Fibroblast of the aortic adventitia (primary cell): ENCODE measurements around the gene CEP112. TPM values are rescaled to one million over a fixed set of nuclear protein-coding genes. Genes with fewer than 3 reads are reported as not detected.
A peak's percentile ranks its signal among the peaks of the same experiment; 100 is the strongest.
"Not testable (repeated sequence)": the region's sequence is repeated elsewhere in the genome, so short reads cannot be mapped to it uniquely, and the experiment has no call there.

Experiments
- DNase-seq: peaks from one replicate; pipeline ENCODE4 v3.0.0-alpha.2; 2010; ENCODE audit warnings: low read depth
- H3K4me3 ChIP-seq: 2 replicates; pipeline ENCODE4 v1.5.1; 2011; ENCODE audit warnings: low read depth, mild to moderate bottlenecking, control low read depth, low read length, moderate library complexity
- CTCF ChIP-seq: IDR thresholded peaks from 2 replicates; pipeline ENCODE4 v1.5.1; 2011; ENCODE audit warnings: mild to moderate bottlenecking, low read length, control low read depth, inconsistent platforms; ENCODE audit not compliant: insufficient read depth
- total RNA-seq: library from RNA; depleted of rRNA; stranded (reverse); fragments of >200 nt; gene quantifications from 2 replicates; pipeline ENCODE4 v1.2.3, GENCODE V29; 2012; ENCODE audit warnings: low replicate concordance

Gene CEP112
- total RNA-seq, 1 donor: 7.2 TPM

- no peak for DNase-seq
- no peak for TF ChIP-seq CTCF
- H3K4me3 ChIP-seq: no peak overlapping the region
Measured at GRCh38 chr17:65790241-65790640, 401.7 kb downstream of the CEP112 start.

DNA sequence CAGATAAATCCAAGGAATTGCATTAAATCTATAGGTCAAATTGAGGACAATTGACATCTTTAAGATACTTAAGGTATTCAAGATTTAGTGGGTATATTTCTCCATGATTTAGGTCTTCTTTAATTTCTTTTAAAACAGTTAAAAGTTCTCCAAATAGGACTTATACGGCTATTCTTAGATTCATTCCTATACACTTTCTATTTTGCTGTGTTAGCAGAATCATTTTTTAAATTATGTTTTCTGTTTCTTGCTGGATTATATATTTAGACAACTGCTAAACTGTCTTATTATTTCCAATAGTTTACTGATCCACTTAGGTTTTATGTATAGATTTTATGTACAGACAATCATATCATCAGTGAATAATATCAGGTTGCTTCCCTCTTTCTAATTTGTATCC is 404.4 kb downstream of the CEP112 start:
- TF ChIP-seq CTCF: no peak
- no peak for DNase-seq
- no peak overlapping the region for H3K4me3 ChIP-seq

DNA sequence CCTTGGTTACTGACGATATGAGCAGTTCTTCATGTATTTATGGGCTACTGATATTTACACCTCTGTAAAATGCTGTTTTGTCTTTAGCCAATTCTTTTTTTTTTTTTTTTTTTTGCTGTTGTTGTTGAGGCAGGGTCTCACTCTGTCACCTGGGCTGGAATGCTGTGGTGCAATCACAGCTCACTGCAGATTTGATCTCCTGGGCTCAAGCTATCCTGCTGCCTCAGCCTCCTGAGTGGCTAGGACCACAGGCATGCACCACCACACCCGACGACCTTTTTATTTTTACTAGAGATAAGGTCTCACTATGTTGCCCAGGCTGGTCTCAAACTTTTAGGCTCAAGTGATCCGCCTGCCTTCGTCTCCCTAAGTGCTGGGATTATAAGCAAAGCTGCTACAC is 405.5 kb downstream of the CEP112 start:
- no peak for DNase-seq
- no peak for TF ChIP-seq CTCF
- H3K4me3 ChIP-seq: no peak overlapping the region

- no peak overlapping the region for H3K4me3 ChIP-seq
- no peak for TF ChIP-seq CTCF
- DNase-seq: peak; percentile 98
Measured at GRCh38 chr17:65785109-65785508, 406.8 kb downstream of the CEP112 start.

DNA sequence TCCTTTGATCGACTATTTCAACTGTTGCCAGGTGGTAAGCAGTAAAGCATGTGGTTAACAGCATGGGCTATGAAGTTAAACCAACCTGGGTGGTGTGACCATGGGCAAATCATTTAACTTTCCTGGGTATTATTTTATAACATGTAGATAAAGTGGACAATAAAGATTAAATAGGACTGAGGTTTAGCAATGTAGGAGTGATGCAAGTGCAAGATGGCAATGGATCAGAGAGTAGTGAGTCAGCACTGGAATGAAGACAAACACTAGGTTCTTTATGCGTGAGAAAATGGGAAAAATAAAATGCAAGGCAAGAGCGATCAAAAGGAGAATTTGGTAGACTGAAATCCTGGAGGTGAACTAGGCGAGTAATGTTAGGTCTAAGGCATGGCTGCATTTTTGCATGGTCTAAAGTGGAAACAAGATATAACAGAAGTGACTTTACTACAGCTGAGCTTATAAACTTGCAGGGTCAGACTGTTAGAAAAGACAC is 408.0 kb downstream of the CEP112 start:
- no peak for TF ChIP-seq CTCF
- no peak overlapping the region for H3K4me3 ChIP-seq
- peak; percentile 97 for DNase-seq

DNA sequence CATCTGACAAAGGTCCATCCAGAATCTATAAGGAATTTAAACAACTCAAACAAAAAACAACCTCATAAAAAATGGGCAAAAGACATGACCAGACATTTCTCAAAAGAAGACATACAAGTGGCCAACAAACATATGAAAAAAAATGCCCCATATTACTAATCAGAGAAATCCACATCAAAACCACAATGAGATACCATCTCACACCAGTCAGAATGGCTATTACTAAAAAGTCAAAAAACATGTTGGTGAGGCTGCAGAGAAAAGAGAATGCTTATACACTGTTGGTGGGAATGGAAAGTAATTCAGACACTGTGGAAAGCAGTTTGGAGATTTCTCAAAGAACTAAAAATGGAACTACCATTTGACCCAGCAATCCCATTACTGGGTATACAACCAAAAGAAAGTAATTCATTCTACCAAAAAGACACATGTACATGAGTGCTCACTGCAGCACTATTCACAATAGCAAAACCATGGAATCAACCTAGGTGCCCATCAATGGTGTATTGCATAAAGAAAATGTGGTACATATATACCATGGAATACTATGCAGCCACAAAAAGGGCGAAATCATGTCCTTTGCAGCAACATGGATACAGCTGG is 409.7 kb downstream of the CEP112 start:
- not testable (repeated sequence) for H3K4me3 ChIP-seq, DNase-seq

DNA sequence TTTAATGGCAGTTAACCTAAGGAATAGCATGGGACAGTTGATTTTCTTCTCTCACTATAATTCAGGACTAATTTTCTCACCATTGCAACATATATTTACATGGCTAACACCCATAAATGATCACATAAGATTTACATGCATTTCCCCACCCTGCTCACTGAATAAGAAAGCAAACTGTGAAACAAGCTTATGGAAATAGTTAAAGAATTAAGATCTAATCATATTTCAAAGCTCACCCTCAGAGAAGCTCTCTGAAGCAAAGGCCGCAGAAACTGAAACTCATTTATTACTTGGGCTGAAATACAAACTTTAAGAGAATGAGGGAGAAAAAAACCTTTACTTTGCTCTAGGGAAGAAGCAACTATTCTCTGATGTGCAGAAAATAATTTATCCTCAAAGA is 411.8 kb downstream of the CEP112 start:
- TF ChIP-seq CTCF: no peak
- no peak overlapping the region for H3K4me3 ChIP-seq
- no peak for DNase-seq
